GM23338 (cell line): ENCODE results near the gene ANGPT4. TPM values are rescaled to one million over a fixed set of nuclear protein-coding genes. Genes with fewer than 3 reads are reported as not detected.

Experiments used
- ATAC-seq: fragments of 200-7000 bp; cut with Tn5 transposase; 3 replicates; pipeline ENCODE4 v1.9.1; 2020
- DNase-seq: peaks from one replicate; pipeline ENCODE4 v3.0.0-alpha.2; 2015; ENCODE audit warnings: low spot score
- H2AFZ ChIP-seq: fragments of 200-600 bp; sonication (generic); 2 replicates; pipeline ENCODE4 v1.8.0; 2016; ENCODE audit warnings: antibody characterized with exemption, mild to moderate bottlenecking, moderate library complexity
- H3F3A ChIP-seq: fragments of 200-600 bp; sonication (generic); replicated peaks from 2 replicates; pipeline ENCODE4 v1.8.0; 2017; ENCODE audit warnings: antibody characterized with exemption, mixed run types, low read depth
- H3K27ac ChIP-seq: fragments of 200-600 bp; sonication (generic); 2 replicates; pipeline ENCODE4 v1.6.1; 2016; ENCODE audit warnings: low read depth
- H3K27me3 ChIP-seq: fragments of 200-600 bp; sonication (generic); 2 replicates; pipeline ENCODE4 v1.8.0; 2016; ENCODE audit warnings: mild to moderate bottlenecking, mixed run types, moderate library complexity; ENCODE audit not compliant: insufficient read depth
- H3K36me3 ChIP-seq: fragments of 200-600 bp; sonication (generic); 2 replicates; pipeline ENCODE4 v1.8.0; 2016; ENCODE audit warnings: mild to moderate bottlenecking; ENCODE audit not compliant: insufficient read depth
- H3K4me1 ChIP-seq: fragments of 200-600 bp; sonication (generic); 2 replicates; pipeline ENCODE4 v1.8.0; 2016; ENCODE audit warnings: mild to moderate bottlenecking, moderate library complexity; ENCODE audit not compliant: insufficient read depth
- H3K4me2 ChIP-seq: fragments of 200-600 bp; sonication (generic); 2 replicates; pipeline ENCODE4 v1.7.1; 2017; ENCODE audit warnings: mixed run types
- H3K4me3 ChIP-seq: fragments of 200-600 bp; sonication (generic); 2 replicates; pipeline ENCODE4 v1.6.1; 2016; ENCODE audit warnings: mixed run types
- H3K79me2 ChIP-seq: fragments of 200-600 bp; sonication (generic); replicated peaks from 2 replicates; pipeline ENCODE4 v1.8.0; 2017; ENCODE audit warnings: mild to moderate bottlenecking; ENCODE audit not compliant: insufficient read depth
- H3K9me2 ChIP-seq: fragments of 200-600 bp; sonication (generic); 2 replicates; pipeline ENCODE4 v1.8.0; 2017; ENCODE audit not compliant: insufficient read depth
- H4K20me1 ChIP-seq: fragments of 200-600 bp; sonication (generic); replicated peaks from 2 replicates; pipeline ENCODE4 v1.8.0; 2017; ENCODE audit warnings: mild to moderate bottlenecking; ENCODE audit not compliant: insufficient read depth
- H3K27ac Mint-ChIP-seq: 2 replicates; pipeline ENCODE4 v1.8.0; 2020; ENCODE audit warnings: inconsistent platforms, mild to moderate bottlenecking, moderate library complexity, mixed read lengths
- H3K27me3 Mint-ChIP-seq: 3 replicates; pipeline ENCODE4 v1.8.0; 2022; ENCODE audit warnings: low read depth, mild to moderate bottlenecking, moderate library complexity, mixed read lengths, inconsistent platforms; ENCODE audit not compliant: insufficient read depth, poor library complexity
- H3K36me3 Mint-ChIP-seq: 3 replicates; pipeline ENCODE4 v1.8.0; 2021; ENCODE audit warnings: low read depth, mild to moderate bottlenecking, inconsistent platforms, moderate library complexity, mixed read lengths
- H3K4me1 Mint-ChIP-seq: 3 replicates; pipeline ENCODE4 v1.8.0; 2020; ENCODE audit warnings: mild to moderate bottlenecking, inconsistent platforms, mixed read lengths
- H3K4me3 Mint-ChIP-seq: 3 replicates; pipeline ENCODE4 v1.8.0; 2021; ENCODE audit warnings: moderate library complexity, mild to moderate bottlenecking, inconsistent platforms, mixed read lengths
- H3K9me3 Mint-ChIP-seq: 3 replicates; pipeline ENCODE4 v1.8.0; 2020; ENCODE audit warnings: moderate library complexity, mild to moderate bottlenecking, inconsistent platforms, mixed read lengths
- CREB1 ChIP-seq: fragments of 250-450 bp; sonication (Bioruptor Pico); IDR thresholded peaks from 2 replicates; pipeline ENCODE4 v1.5.0; 2020; ENCODE audit warnings: low read depth, mild to moderate bottlenecking, moderate library complexity
- CTCF ChIP-seq, 2 experiments: fragments of 200-600 bp in 1 of 2; sonication (generic) in 1 of 2; conservative IDR thresholded peaks; 2 replicates each; pipeline versions ENCODE4 v1.5.1 to v1.6.1; 2016 to 2017; ENCODE audit warnings: antibody characterized with exemption in 2 of 2, low read depth in 2 of 2, mild to moderate bottlenecking in 2 of 2, moderate library complexity in 1 of 2
- ETS1 ChIP-seq: IDR thresholded peaks from 2 replicates; pipeline ENCODE4 v1.6.1; 2016; ENCODE audit warnings: antibody characterized with exemption
- EZH2 ChIP-seq: fragments of 200-600 bp; sonication (generic); IDR thresholded peaks from one replicate; pipeline ENCODE4 v1.8.0; 2017; ENCODE audit warnings: antibody characterized with exemption, mild to moderate bottlenecking, low read depth; ENCODE audit not compliant: unreplicated experiment
- EZH2phosphoT487 ChIP-seq: fragments of 200-600 bp; sonication (generic); IDR thresholded peaks from one replicate; pipeline ENCODE4 v1.8.1; 2018; ENCODE audit warnings: antibody characterized with exemption; ENCODE audit not compliant: unreplicated experiment
- JUNB ChIP-seq: IDR thresholded peaks from one replicate; pipeline ENCODE4 v1.6.1; 2016; ENCODE audit warnings: antibody characterized with exemption; ENCODE audit not compliant: unreplicated experiment
- NANOG ChIP-seq: IDR thresholded peaks from 2 replicates; pipeline ENCODE4 v1.6.1; 2016; ENCODE audit warnings: antibody characterized with exemption, borderline replicate concordance
- POLR2AphosphoS5 ChIP-seq: IDR thresholded peaks from 2 replicates; pipeline ENCODE4 v1.6.1; 2016; ENCODE audit warnings: antibody characterized with exemption, low read depth
- REST ChIP-seq: IDR thresholded peaks from one replicate; pipeline ENCODE4 v1.6.1; 2018; ENCODE audit warnings: antibody characterized with exemption; ENCODE audit not compliant: unreplicated experiment
- STAT1 ChIP-seq: IDR thresholded peaks from one replicate; pipeline ENCODE4 v1.6.1; 2016; ENCODE audit warnings: antibody characterized with exemption; ENCODE audit not compliant: unreplicated experiment
- ZNF114 ChIP-seq: fragments of 250-450 bp; sonication (Bioruptor Pico); IDR thresholded peaks from 2 replicates; pipeline ENCODE4 v1.5.0; 2020; ENCODE audit warnings: mild to moderate bottlenecking, moderate library complexity
- ZNF331 ChIP-seq: fragments of 250-450 bp; sonication (Bioruptor Pico); IDR thresholded peaks from 2 replicates; pipeline ENCODE4 v1.5.0; 2020; ENCODE audit warnings: low read depth, mild to moderate bottlenecking, moderate library complexity
- ZNF462 ChIP-seq: fragments of 250-450 bp; sonication (Bioruptor Pico); IDR thresholded peaks from 2 replicates; pipeline ENCODE4 v1.5.0; 2020; ENCODE audit warnings: mild to moderate bottlenecking, moderate library complexity
- polyA plus RNA-seq: library from polyadenylated mRNA; unstranded; fragments of >200 nt; fragmentation: Nextera tagmentation; extraction: Ambion mirVana; gene quantifications from 2 replicates; pipeline ENCODE4 v1.2.1, GENCODE V29; 2016
- total RNA-seq: library from RNA; depleted of rRNA; stranded (reverse); fragments of >200 nt; shearing (Covaris generic); gene quantifications from 2 replicates; pipeline ENCODE4 v1.2.3, GENCODE V29; 2014

The ANGPT4 gene
- total and polyA plus RNA-seq, 2 experiments from 2014 or later: 0.17 TPM; not detected in 1

DNA sequence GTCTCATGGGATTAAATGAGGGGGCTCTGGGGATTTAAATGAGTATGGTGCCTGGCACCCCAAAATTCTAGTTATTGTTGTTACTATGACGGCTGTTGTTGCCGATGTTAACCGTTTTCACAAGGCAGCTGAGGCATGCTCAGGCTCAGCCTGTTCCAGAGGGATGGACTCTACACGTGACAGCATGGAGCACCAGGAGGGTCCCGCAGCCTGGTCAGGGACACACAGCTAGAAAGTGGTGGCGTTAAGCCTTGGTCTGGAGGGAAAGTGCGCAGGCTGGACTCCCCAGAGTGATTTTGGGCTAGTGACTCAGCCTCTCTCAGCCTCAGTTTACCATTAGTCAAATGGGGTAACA lies 75.7 kb downstream of the ANGPT4 start:
- no peaks in the 10 kb centered on the region for H3K79me2 ChIP-seq
- Mint-ChIP-seq H3K27ac (no peak overlapping the region), H3K27me3 (peaks cover 27% of the 10 kb centered on the region), H3K4me3 (peak overlapping the region; percentile 67), H3K4me1 (peaks cover 19% of the 10 kb centered on the region), H3K36me3 (no peaks in the 10 kb centered on the region), H3K9me3 (peaks cover 4% of the 10 kb centered on the region; the same call in 2 of the 3 replicates)
- no peaks in the 10 kb centered on the region for H3K36me3 ChIP-seq
- TF ChIP-seq POLR2AphosphoS5 (no peak), REST (no peak), CTCF (conservative IDR thresholded peaks at IDR 0.05; ENCODE audit: low read depth in 2 of 2) (no peak), NANOG (no peak), ETS1 (no peak), EZH2phosphoT487 (no peak), ZNF331 (CRISPR knock-in tag) (no peak), JUNB (no peak), CREB1 (CRISPR knock-in tag) (no peak), EZH2 (no peak), STAT1 (no peak), ZNF114 (CRISPR knock-in tag) (no peak), ZNF462 (no peak)
- 0 out of 2 replicates have a peak, but pooled peaks cover under 1% of the 10 kb centered on the region for H4K20me1 ChIP-seq
- peaks cover 13% of the 10 kb centered on the region; the same call in 1 of the 2 replicates for H3K4me1 ChIP-seq
- DNase-seq (no peak), ATAC-seq (no peak)
- no peak overlapping the region for H2AFZ ChIP-seq
- peak overlapping the region; percentile 86 for H3K4me3 ChIP-seq
- 0 out of 2 replicates have a peak, but pooled peaks cover 8% of the 10 kb centered on the region for H3F3A ChIP-seq
- H3K27ac ChIP-seq: no peak overlapping the region
- H3K27me3 ChIP-seq: peaks cover 45% of the 10 kb centered on the region
- no peaks in the 10 kb centered on the region for H3K9me2 ChIP-seq
- H3K4me2 ChIP-seq: peak overlapping the region; percentile 97
